ENCODE measurements around the gene FAM20B. TPM values are rescaled to one million over a fixed set of nuclear protein-coding genes. Genes with fewer than 3 reads are reported as not detected.
"Not testable (repeated sequence)": the region's sequence is repeated elsewhere in the genome, so short reads cannot be mapped to it uniquely, and the experiment has no call there.

Gene FAM20B
- total RNA-seq, 1 donor from 2014 or later = 18.0 TPM

- no peak for DNase-seq (ENCODE audit: low read depth)
- no peak overlapping the region for H3K4me3 ChIP-seq (ENCODE audit: low read depth, low read length)
- TF ChIP-seq CTCF (conservative IDR thresholded peaks at IDR 0.05; ENCODE audit: low read depth, low read length) = no peak
Observed at GRCh38 chr1:178999061-178999460, 26.6 kb upstream of the FAM20B start.

GRCh38 chr1:179001451-179001850 lies 24.2 kb upstream of the FAM20B start:
- no peak for DNase-seq (ENCODE audit: low read depth)
- no peak for TF ChIP-seq CTCF (conservative IDR thresholded peaks at IDR 0.05; ENCODE audit: low read depth, low read length)
- H3K4me3 ChIP-seq (ENCODE audit: low read depth, low read length) = no peak overlapping the region

- H3K4me3 ChIP-seq (ENCODE audit: low read depth, low read length); DNase-seq (ENCODE audit: low read depth): not testable (repeated sequence)
Observed at GRCh38 chr1:179002064-179002463, 23.6 kb upstream of the FAM20B start.

- no peak overlapping the region for H3K4me3 ChIP-seq (ENCODE audit: low read depth, low read length)
- no peak for DNase-seq (ENCODE audit: low read depth)
- TF ChIP-seq CTCF (conservative IDR thresholded peaks at IDR 0.05; ENCODE audit: low read depth, low read length) = peak; percentile 98
Observed at GRCh38 chr1:179002552-179003345, 22.9 kb upstream of the FAM20B start.

GRCh38 chr1:179003512-179004066 lies 22.1 kb upstream of the FAM20B start:
- H3K4me3 ChIP-seq (ENCODE audit: low read depth, low read length) = no peak overlapping the region
- no peak for TF ChIP-seq CTCF (conservative IDR thresholded peaks at IDR 0.05; ENCODE audit: low read depth, low read length)
- no peak for DNase-seq (ENCODE audit: low read depth)

- DNase-seq (ENCODE audit: low read depth) = no peak
- H3K4me3 ChIP-seq (ENCODE audit: low read depth, low read length) = no peak overlapping the region
- no peak for TF ChIP-seq CTCF (conservative IDR thresholded peaks at IDR 0.05; ENCODE audit: low read depth, low read length)
Observed at GRCh38 chr1:179007233-179007632, 18.5 kb upstream of the FAM20B start.

- no peak for DNase-seq (ENCODE audit: low read depth)
- no peak for TF ChIP-seq CTCF (conservative IDR thresholded peaks at IDR 0.05; ENCODE audit: low read depth, low read length)
- H3K4me3 ChIP-seq (ENCODE audit: low read depth, low read length) = no peak overlapping the region
Observed at GRCh38 chr1:179010671-179011070, 15.0 kb upstream of the FAM20B start.

All from epithelial cell of proximal tubule (primary cell).